Adipose tissue (tissue), 3 donors: ENCODE data around the gene SLC12A9. TPM values are rescaled to one million over a fixed set of nuclear protein-coding genes. Genes with fewer than 3 reads are reported as not detected.

Experiments
- H3K27ac ChIP-seq: one replicate; pipeline ENCODE4 v1.5.1; 2013; ENCODE audit warnings: low read depth, low read length
- WGBS, 3 donors: extraction: QIAGEN DNeasy Blood & Tissue Kit; methylation state at CpG; one replicate each; pipeline ENCODE4 v1.1.7; 2013; 5-methylcytosine and 5-hydroxymethylcytosine counted together
- polyA plus RNA-seq, 3 donors: library from polyadenylated mRNA; stranded (reverse); fragments of 200-250 nt; gene quantifications; one replicate each; pipeline ENCODE4 v1.2.3, GENCODE V29; 2013
- donor health status: healthy with polysubstance abuse.
- donor health status: Bipolar disorder and iron deficiency.
- donor health status: healthy.

The SLC12A9 gene
- polyA plus RNA-seq, 3 donors, result 12.0 to 18.8 (median 13.8) TPM

DNA sequence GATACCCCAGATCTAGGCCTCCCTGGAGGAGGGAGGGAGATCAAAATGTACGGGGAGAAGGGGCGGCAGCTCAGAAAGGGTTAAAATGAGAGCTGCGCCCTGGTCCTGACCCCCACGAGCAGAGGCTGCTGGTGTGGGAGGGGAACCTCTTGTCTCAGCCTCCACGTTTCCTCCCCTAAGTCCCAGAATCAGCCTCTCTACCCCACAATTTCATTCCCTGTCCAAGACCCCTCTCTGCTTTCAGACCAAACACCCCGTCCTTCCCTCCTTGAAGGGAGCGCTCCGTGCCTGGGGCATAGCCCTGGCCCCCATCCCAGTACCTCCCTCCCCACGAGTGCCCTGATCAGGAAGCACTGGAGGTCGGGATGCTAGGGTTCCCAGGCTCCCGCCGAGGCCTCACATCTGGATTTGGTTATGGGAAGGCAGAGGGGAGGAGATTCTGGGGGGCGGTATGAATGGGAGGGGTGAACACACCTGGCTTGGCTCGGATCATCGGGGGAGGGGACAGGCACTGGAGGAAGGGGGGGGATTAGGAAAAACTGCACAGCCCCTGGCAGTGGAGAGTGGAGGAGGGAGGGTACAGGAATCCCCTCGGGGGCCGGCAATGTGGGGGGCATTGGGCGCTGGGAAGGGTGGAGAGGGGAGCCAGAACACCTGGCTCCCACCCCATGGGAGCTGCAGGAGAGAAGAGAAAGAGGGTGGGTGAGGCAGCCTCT, 27.9 kb upstream of the SLC12A9 start:
- whole genome bisulfite sequencing, 3 donors, result 31 to 56% (median 42%) methylated on average over 18 of the region's 18 CpGs
- H3K27ac ChIP-seq, result no peak overlapping the region

DNA sequence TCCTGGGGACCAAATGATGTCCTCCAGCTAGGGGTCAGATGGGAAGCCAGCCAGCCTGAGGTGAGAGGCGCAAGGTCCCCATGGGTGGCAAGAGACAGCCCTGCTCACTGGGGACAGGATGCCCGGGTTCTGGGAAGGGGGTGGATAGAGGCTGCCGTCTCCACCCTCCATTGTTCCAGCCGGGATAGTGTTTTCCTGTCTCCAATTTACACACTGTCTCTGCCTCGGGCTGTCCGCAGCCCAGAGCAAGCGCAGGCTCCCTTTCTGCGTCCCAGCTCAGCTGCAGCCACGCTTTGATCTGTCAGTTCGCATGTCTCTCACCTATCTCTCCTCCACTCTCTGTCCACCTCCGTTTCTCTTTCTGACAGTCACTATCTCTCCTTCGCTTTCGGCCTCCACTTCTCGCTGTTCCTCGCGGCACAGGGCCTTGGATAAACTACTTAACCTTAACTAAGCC, 27.3 kb upstream of the SLC12A9 start:
- WGBS, 3 donors, result 21 to 51% (median 39%) methylated on average over 15 to 16 of the region's 16 CpGs
- H3K27ac ChIP-seq, result no peak overlapping the region

DNA sequence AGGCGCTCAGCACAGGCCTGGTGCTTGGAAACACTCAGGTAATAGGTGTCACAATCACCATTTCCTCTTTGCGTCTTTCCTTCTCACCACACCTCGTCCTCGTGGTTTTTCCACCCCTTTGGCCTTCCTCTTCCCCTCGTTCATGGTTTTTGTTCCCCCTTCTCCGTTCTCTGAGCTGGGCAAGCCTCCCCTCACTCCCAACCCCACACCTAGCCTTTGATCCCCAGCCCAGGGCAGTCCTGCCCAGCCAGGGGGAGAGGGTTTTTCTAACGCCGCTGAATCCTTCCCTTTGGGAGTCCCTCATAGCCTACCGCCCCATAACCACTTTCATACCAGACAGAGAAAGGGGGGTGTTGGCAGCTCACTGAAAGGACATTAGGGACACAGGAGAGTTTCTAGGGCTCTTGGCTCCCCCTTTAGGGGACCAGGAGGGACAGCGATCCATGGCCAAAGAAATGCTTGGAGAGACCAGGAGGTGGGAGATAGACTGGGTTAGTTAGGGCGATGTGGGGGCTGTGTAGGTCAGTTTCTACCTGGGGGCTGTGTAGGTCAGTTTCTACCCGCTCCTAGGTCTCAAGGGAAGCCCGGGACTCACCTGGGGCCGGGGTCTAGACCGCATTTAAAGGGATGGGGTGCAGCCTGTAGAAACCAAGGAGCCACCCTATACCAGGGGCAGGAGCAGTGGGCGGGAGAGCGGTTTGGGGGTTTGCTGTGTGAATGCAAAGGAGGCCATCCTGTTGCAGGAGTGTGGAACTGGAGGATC, 26.6 kb upstream of the SLC12A9 start:
- 14 to 18% (median 17%) methylated on average over 17 of the region's 17 CpGs for WGBS, 3 donors
- H3K27ac ChIP-seq, result no peak overlapping the region

DNA sequence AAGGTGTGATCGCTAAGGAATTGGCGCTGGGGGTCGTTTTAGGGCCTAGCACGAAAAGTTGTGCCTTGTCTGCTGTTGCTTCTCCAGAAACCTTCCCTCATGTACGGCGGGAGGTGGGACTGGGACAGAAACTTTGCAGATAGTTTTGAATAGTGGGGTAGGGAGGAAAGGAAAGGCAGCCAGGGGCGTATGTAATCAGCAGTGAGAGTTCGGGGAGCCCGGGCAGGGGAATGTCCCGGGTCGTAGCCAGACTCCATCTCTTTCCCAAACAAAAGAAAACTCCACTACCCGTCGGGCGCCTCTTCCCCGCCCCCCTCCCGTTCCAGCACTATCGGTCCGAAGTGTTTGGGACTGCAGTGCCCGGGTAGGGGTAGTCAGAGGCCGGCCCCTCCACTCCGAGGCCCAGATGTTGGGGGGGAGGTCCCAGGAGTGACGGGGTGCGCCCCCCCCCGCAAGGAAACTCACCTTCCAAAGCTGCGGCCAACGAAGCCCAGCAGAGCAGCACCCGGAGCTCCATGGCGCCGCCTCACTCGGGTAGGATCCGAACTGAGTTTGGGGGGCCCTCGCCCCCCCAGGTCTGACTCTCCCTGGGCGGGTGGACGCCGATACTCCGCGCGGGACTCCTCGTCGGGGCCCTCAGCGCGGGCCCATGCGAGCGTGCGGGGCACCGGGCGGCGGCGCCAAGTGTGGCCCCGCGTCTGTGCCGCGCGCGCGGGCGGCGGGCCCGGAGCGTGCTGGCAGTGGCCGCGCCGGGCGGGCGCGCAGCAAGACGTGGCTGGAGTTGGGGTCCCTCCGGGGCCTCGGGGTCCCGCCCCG, 25.8 kb upstream of the SLC12A9 start:
- no peak overlapping the region for H3K27ac ChIP-seq
- WGBS, 3 donors, result 1 to 2% (median 1%) methylated on average over 62 to 71 of the region's 71 CpGs

DNA sequence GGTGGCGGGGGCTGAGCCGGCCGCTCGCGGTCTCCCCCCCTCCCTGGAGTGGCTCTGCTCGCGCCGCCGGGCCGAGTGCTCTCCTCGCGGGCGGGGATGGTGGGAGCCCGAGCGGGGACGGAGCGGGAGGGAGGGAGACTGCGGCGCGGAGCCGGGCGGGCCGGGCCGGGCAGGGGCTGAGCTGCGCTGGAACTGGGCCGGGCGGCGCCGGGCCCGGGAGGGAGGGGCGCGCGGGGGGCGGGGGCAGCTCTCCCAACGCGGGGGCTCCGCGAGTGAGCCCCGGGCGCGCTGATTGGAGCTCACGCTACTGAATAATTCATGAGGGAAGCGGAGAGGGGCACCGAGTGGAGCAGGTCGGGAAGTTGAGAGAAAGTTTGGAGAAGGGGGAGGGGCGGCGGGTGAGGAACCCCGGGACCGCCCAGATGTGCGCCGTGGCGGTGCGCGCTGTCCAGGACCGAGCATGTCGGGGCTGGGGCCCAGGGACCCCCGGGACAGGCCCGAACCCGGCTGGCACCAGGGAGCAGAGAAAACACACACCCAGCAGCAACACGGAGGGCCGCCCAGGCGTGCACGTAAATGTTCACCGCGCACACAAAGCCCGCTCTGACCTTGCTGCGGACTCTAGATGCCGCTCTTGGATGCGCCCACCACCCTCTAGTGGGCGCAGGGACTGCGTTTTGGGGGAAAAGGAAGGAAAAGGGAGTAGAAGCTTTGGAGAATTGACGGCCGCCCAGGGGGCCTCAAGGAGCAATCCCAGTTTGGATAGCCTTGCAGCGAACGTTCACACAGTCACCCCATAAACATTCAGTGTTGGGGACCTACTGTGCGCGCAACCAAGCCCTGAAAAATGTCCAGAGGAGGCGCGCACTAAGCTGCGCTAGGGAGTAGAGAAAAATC, 24.9 kb upstream of the SLC12A9 start, which contains the start of gene EPHB4:
TSS of gene EPHB4 (minus strand) at position 194 of the 897 bp plus-strand sequence. CDS start 493 bp downstream, outside the sequence.
- H3K27ac ChIP-seq, result no peak within 1 kb of the TSS
- WGBS, 3 donors, result 1% methylated on average over 49 to 72 of the region's 80 CpGs

DNA sequence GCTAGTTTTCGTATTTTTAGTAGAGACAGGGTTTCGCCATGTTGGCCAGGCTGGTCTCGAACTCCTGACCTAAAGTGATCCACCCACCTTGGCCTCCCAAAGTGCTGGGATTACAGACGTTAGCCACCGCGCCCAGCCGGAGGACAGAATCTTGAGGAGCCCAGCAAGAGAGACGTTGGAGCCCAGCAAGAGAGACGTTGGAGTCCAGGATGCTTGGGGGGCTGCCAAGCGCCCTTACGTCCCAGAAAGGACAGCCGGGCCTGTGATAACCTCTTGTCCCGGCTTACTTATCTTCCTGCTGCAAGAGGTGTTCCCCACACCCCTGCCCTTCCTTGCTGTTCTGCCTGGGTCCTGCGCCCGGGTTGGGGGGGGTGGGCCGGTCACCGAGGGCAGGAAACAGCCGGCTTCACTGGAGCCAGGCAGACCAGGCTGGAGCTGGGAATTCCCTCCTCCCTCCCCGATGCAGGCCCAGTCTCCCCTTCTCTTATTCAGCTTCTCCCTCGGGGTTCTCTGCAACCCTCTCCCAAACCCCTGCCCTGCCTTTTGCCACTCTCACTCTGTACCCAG, 23.3 kb upstream of the SLC12A9 start:
- 28 to 37% (median 33%) methylated on average over 20 of the region's 20 CpGs for WGBS, 3 donors
- no peak overlapping the region for H3K27ac ChIP-seq

DNA sequence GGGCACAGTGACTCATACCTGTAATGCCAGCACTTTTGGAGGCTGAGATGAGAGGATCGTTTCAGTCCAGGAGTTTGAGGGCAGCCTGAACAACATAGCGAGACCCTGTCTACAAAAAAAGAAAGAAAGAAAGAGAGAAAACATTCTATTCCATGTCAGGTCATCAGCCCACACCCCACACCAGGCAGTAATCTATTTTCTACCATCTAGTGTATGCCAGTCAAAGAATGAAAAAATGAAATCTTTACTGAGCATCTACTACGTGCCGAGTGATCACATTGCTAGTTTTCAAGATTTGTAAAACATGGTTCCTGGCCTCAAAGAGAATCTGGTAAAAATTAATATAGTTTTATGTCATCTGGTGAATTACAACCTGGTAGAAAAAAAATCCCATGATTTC, 22.1 kb upstream of the SLC12A9 start:
- 85 to 88% (median 88%) methylated on average over 4 of the region's 4 CpGs for WGBS, 3 donors

DNA sequence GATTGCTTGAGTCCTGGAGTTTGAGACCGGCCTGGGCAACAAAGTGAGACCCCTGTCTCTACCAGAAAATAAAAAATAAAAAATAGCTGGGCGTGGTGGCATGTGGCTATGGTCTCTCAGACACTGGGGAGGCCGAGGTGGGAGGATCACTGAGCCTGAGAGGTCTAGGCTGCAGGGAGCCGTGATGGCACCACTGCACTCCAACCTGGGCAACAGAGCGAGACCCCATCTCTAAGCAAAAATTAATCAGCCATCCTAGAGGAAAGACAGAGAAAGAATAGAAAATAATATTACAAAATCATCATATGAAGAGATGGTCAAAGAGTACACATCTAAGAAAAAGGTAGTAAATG, 20.3 kb upstream of the SLC12A9 start:
- no peak overlapping the region for H3K27ac ChIP-seq
- 71 to 96% (median 95%) methylated on average over 5 of the region's 5 CpGs for WGBS, 3 donors

More for the DNA sequence above, 22.1 kb upstream of the SLC12A9 start:
- no peak overlapping the region for H3K27ac ChIP-seq

DNA sequence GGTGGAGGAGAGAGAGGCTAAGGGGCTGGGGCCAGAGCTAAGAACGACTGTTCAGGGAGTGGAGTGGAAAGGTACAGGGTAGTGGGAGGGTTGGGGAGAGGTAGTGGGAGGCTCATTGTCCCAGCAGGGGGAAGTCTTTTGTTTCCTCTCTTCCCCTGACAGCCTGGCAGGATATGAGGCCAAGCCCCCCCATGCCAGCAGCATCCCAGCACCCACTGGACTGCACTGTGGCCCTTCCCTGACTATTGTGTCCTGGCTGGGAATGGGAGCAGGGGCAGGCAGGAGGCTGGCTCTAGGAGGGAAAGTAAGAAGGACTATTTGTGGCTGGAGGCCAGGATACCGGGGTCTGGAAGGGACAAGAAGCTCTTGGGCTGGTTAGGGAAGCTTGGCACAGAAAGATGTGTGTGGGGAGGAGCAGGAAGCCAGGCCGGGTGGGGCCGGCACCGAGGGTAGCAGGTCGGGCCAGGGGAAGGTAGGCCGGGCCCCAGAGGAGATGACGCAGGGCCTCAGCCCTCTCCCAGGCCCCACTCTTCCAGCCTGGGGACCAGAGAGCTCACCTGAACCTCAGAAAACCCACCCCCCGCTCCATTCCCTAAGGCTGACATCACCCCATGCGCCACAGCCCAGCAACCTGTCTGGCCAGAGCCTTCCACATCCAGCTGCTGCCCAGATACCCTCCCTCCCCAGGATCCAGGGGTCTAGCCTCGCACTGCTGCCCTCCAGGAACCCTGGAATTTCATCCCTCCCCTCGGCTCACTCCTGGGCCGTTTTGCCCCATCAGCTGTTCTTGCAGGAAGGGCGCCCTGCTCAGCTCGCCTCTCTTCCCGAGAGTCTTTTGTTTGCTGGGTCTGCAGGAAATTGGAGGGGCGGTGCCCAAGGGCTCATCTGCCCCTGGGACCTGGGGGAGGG, 16.4 kb upstream of the SLC12A9 start:
- no peak overlapping the region for H3K27ac ChIP-seq
- 25 to 49% (median 27%) methylated on average over 16 to 17 of the region's 17 CpGs for WGBS, 3 donors

DNA sequence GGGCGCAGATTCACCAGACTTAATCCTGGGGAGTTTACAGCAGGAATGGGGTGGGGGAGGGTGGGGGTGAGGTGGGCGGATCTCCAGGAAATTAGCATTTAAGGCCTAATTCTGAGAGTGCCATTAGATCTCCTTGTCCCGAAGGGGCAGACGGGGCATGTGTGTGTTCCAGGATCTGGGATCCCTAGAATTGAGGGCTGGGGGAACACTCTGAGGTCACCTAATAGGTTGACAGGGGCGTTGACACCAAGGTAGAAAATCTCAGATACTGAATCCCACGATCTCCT, 15.8 kb upstream of the SLC12A9 start:
- 33 to 46% (median 37%) methylated on average over 6 of the region's 6 CpGs for WGBS, 3 donors
- no peak overlapping the region for H3K27ac ChIP-seq

DNA sequence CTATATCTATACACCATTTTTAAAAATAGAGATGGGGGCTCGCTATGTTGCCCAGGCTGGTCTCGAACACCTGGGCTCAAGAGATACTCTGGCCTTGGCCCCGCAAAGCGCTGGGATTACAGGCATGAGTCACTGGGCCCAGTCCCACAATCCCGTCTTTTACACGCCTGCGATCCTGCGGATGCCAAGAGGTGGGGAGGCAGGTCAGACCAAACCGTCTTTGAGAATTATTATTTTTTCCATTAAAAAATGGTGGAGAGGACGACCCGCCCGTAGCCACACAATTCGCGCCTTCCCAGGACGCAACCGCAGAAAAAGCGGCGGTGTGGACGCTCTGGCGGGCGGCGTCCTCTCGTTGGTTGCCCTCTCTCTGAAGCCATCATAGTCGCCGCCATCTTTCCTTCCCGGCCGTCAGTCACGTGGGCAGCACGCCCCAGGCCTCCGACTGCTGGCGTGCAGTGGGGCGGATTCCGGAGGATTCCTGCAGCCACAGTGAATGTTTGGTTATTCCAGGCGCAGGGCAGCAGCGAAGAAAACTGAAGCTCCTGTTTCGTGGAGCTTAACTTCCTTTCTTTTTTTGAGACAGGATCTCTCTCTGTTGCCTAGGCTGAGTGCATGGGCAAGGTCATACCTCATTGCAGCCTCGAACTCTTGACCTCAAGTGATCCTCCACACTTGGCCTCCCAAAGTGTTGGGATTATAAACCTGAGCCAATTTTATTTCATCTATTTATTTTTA, 15.2 kb upstream of the SLC12A9 start:
- 1 to 4% (median 4%) methylated on average over 37 of the region's 37 CpGs for WGBS, 3 donors
- H3K27ac ChIP-seq, result no peak overlapping the region

DNA sequence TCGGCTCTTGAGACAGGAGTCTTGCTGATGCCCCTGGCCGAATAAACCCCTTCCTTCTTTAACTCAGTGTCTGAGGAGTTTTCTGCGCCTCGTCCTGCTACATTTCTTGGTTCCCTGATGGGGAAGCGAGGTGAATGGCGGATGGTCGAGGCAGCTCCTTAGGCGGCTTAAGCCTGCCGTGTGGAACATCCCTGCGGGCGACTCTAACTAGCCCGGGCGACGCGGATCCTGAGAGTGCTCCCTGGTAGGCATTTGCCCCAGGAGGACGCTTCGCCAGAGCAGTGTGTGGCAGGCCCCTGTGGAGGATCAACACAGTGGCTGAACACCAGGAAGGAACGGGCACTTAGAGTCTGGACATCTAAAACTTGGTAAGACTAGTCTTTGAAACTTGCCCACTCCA, 13.2 kb upstream of the SLC12A9 start:
- H3K27ac ChIP-seq, result no peak overlapping the region
- 97 to 98% (median 97%) methylated on average over 18 of the region's 18 CpGs for WGBS, 3 donors

DNA sequence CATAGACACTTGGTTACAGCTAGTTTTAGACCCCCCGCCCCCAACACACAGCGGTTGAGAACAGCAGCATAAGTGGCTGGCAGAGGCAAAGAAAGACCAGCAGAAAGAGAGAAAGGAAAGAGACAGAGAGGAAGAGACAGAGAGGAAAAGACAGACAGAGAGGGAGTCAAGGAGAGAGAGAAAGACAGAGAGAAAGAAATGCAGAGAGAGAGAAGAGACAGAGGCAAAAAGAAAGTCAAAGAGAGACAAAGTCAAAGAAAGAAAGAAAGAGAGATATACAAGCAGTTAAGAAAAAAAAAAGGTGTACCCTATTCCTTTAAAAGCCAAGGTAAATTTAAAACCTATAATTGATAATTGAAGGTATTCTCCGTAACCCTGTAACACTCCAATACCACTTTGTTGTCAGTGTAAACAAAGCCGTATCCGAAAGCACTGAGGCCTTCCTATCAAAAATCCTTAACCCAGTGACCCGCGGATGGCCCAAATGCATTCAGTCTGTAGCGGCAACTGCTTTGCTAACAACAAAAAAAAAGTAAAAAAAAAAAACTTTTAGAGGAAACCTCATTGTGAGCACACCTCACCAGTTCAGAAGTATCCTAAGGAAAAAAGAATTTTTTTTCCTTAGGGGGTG, 11.9 kb upstream of the SLC12A9 start:
- WGBS, 3 donors, result 61 to 79% (median 77%) methylated on average over 8 of the region's 8 CpGs
- no peak overlapping the region for H3K27ac ChIP-seq

DNA sequence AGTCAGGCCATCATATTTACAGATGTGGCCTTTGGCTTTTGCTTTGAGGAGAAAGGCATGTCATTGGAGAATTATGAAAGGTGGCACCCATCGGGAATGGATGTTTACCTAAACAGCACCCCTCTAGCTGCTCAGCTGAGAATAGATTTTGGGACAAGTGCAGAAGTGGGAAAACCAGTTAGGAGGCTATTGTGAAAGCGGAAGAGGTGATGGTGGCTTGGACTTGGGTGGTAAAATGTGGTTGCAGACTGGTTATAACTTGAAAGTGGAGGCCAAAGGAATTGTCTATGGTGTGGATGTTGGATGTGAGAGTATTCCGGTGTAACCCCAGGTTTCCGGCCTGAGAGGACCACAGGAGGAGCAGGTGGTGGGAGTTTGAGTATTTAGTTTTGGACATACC, 5.2 kb upstream of the SLC12A9 start:
- 97 to 98% (median 97%) methylated on average over 4 of the region's 4 CpGs for WGBS, 3 donors
- no peak overlapping the region for H3K27ac ChIP-seq

DNA sequence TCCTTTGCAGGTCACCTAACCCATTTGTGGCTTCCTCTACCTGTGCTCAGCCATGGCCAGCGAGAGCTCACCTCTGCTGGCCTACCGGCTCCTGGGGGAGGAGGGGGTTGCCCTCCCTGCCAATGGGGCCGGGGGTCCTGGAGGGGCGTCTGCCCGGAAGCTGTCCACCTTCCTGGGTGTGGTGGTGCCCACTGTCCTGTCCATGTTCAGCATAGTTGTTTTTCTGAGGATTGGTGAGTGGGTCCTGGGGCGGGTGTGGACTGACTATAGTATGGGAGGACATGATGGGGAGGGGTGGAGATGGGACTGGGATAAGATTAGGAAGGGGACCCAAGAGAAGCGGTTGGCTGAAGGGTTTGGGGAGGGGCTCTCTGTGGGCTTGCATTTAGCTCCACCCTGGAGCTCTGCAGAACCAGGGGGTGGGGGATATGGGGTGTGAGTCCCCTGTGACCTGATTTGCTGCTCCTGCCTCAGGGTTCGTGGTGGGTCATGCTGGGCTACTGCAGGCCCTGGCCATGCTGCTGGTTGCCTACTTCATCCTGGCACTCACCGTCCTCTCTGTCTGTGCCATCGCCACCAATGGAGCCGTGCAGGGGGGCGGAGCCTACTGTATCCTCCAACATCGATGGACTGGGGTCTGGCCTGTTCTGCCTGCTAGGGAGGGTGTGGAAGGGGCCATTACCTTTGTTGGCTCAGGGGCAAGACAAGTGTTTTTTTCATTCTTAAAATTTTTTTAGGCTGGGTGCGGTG, 1.8 kb downstream of the SLC12A9 start:
- 90 to 94% (median 90%) methylated on average over 14 of the region's 14 CpGs for WGBS, 3 donors

More for the DNA sequence above, 1.8 kb downstream of the SLC12A9 start:
- no peak overlapping the region for H3K27ac ChIP-seq
